Measurements from ENCODE around the gene OVOL2.

Gene OVOL2

DNA sequence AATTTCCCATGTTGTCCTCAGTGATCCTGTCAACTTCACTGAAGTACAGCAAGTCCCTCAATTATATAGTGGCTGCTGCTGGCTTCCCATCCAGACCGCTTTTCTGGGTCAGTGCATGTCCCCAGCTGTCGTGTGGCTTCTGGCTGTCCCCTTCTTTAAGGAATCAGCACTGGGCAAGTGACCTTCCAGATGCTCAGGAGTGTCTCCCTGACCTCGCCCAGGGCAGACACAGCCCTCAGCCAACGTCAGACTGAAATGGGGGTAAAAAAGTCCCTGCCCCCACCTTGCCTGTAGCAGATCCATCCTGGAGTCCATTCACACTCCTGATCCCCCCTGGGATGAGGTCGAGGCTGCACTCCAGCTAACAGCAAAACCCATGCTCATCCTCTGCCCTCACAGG lies 23.7 kb downstream of the OVOL2 start:
- Histone ChIP-seq H3K27me3 (ENCODE audit: insufficient read depth, poor library complexity, severe bottlenecking) (no peaks in the 10 kb centered on the region), H3K4me3 (replicated peaks; ENCODE audit: insufficient read depth, low read length) (no peak overlapping the region), H3K27ac (replicated peaks) (no peak overlapping the region)
- TF ChIP-seq POLR2AphosphoS5 (IDR thresholded peaks at IDR 0.05; ENCODE audit: low read depth) (no peak), REST (IDR thresholded peaks at IDR 0.05; ENCODE audit: insufficient replicate concordance, low read depth) (no peak), SPI1 (IDR thresholded peaks at IDR 0.05; ENCODE audit: borderline replicate concordance, low read depth) (no peak), GABPA (IDR thresholded peaks at IDR 0.05; ENCODE audit: low read depth) (no peak)
- TF ChIP-seq, protein P1, sequence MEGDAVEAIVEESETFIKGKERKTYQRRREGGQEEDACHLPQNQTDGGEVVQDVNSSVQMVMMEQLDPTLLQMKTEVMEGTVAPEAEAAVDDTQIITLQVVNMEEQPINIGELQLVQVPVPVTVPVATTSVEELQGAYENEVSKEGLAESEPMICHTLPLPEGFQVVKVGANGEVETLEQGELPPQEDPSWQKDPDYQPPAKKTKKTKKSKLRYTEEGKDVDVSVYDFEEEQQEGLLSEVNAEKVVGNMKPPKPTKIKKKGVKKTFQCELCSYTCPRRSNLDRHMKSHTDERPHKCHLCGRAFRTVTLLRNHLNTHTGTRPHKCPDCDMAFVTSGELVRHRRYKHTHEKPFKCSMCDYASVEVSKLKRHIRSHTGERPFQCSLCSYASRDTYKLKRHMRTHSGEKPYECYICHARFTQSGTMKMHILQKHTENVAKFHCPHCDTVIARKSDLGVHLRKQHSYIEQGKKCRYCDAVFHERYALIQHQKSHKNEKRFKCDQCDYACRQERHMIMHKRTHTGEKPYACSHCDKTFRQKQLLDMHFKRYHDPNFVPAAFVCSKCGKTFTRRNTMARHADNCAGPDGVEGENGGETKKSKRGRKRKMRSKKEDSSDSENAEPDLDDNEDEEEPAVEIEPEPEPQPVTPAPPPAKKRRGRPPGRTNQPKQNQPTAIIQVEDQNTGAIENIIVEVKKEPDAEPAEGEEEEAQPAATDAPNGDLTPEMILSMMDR (IDR thresholded peaks at IDR 0.05; ENCODE audit: insufficient read depth, low read length) = no peak
- DNase-seq (ENCODE audit: low read depth in 1 of 2, low spot score in 1 of 2) = no peak

- Histone ChIP-seq H3K27ac (replicated peaks) (no peak overlapping the region), H3K27me3 (ENCODE audit: insufficient read depth, poor library complexity, severe bottlenecking) (no peaks in the 10 kb centered on the region), H3K4me3 (replicated peaks; ENCODE audit: insufficient read depth, low read length) (no peak overlapping the region)
- no peak for TF ChIP-seq POLR2AphosphoS5 (IDR thresholded peaks at IDR 0.05; ENCODE audit: low read depth)
- TF ChIP-seq SPI1 (IDR thresholded peaks at IDR 0.05; ENCODE audit: borderline replicate concordance, low read depth) = no peak
- TF ChIP-seq, protein P1 (IDR thresholded peaks at IDR 0.05; ENCODE audit: insufficient read depth, low read length) = no peak
- no peak for TF ChIP-seq GABPA (IDR thresholded peaks at IDR 0.05; ENCODE audit: low read depth)
- no peak for TF ChIP-seq REST (IDR thresholded peaks at IDR 0.05; ENCODE audit: insufficient replicate concordance, low read depth)
- no peak for DNase-seq (ENCODE audit: low read depth in 1 of 2, low spot score in 1 of 2)
Observed at GRCh38 chr20:18032977-18033892, 24.5 kb downstream of the OVOL2 start.

DNA sequence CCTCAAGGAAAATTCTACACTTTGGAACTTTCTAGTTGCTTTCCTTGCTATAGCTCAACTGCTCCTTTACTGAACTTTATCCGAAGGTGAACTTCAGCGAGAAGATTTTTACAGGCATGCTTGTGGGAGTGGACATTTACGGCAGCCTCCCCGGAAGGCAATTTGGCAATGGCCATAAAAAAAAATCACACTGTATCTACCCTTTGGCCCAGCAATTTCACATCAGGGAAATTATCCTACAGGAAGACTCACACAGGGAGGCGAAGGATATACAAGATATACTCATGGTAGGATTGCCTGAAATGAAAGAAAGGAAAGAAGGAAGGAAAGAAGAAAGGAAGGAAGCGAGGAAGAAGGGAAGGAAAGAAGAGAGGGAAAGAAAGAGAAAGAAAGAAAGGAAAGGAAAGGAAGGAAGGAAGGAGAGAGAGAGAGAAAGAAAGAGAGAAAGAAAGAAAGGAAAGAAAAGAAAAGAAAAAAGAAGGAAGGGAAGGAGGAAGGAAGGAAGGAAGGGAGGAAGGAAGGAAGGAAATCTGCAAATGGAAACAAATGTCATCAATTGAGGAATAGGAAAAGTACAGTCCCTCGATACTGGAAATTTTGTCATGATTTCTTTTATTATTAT lies 25.7 kb downstream of the OVOL2 start:
- Histone ChIP-seq H3K27ac (replicated peaks) (no peak overlapping the region), H3K4me3 (replicated peaks; ENCODE audit: insufficient read depth, low read length) (no peak overlapping the region), H3K27me3 (ENCODE audit: insufficient read depth, poor library complexity, severe bottlenecking) (no peaks in the 10 kb centered on the region)
- DNase-seq (ENCODE audit: low read depth in 1 of 2, low spot score in 1 of 2) = no peak
- TF ChIP-seq REST (IDR thresholded peaks at IDR 0.05; ENCODE audit: insufficient replicate concordance, low read depth) = no peak
- TF ChIP-seq, protein P1 (IDR thresholded peaks at IDR 0.05; ENCODE audit: insufficient read depth, low read length) = no peak
- no peak for TF ChIP-seq GABPA (IDR thresholded peaks at IDR 0.05; ENCODE audit: low read depth)
- TF ChIP-seq POLR2AphosphoS5 (IDR thresholded peaks at IDR 0.05; ENCODE audit: low read depth) = no peak
- TF ChIP-seq SPI1 (IDR thresholded peaks at IDR 0.05; ENCODE audit: borderline replicate concordance, low read depth) = no peak
